K562 (cell line): ENCODE data around the gene TTYH2. TPM values are rescaled to one million over a fixed set of nuclear protein-coding genes. Genes with fewer than 3 reads are reported as not detected.
A peak's percentile ranks its signal among the peaks of the same experiment; 100 is the strongest.

Experiments used
- ARID2 ChIP-seq: fragments of 450-650 bp; IDR thresholded peaks from 2 replicates; pipeline ENCODE4 v1.6.1; 2017; ENCODE audit warnings: antibody characterized with exemption, mild to moderate bottlenecking
- CBFA2T3 ChIP-seq: fragments of 450-650 bp; IDR thresholded peaks from 2 replicates; pipeline ENCODE4 v1.6.1; 2017
- CBX2 ChIP-seq: fragments of 200-600 bp; sonication (generic); IDR thresholded peaks from one replicate; pipeline ENCODE4 v1.6.1; 2012; ENCODE audit warnings: mild to moderate bottlenecking, low read length, inconsistent platforms; ENCODE audit not compliant: insufficient read depth, poor library complexity, severe bottlenecking
- COPS2 ChIP-seq: fragments of 450-650 bp; conservative IDR thresholded peaks from 2 replicates; pipeline ENCODE4 v1.6.1; 2016; ENCODE audit warnings: mild to moderate bottlenecking, moderate library complexity
- DIDO1 ChIP-seq: fragments of 450-650 bp; IDR thresholded peaks from 2 replicates; pipeline ENCODE4 v1.6.1; 2016; ENCODE audit warnings: low read depth, missing biosample characterization, missing genetic modification characterization
- GATAD2A ChIP-seq: fragments of 450-650 bp; IDR thresholded peaks from 2 replicates; pipeline ENCODE4 v1.6.1; 2017
- HOXB6 ChIP-seq: fragments of 250-450 bp; sonication (Bioruptor Pico); IDR thresholded peaks from 2 replicates; pipeline ENCODE4 v1.5.1; 2022; ENCODE audit warnings: mild to moderate bottlenecking, borderline replicate concordance
- NFE2 ChIP-seq: IDR thresholded peaks from 2 replicates; pipeline ENCODE4 v1.6.1; 2014; ENCODE audit warnings: antibody characterized with exemption, low read depth
- NR2C2 ChIP-seq, 2 experiments: fragments of 200-800 bp in 1 of 2; sonication (Bioruptor generic) in 1 of 2; sonication (generic) in 1 of 2; formaldehyde crosslinking in 1 of 2; IDR thresholded peaks; 2 replicates each; pipeline versions ENCODE4 v1.6.1 to v1.8.0; 2016 to 2022; ENCODE audit warnings: mild to moderate bottlenecking in 1 of 2, missing compliant biosample characterization in 1 of 2, missing genetic modification characterization in 1 of 2, missing genetic modification reagents in 1 of 2
- POLR2AphosphoS2 ChIP-seq: IDR thresholded peaks from 2 replicates; pipeline ENCODE4 v1.6.1; 2012; ENCODE audit warnings: low read length, improper control_type of control experiment
- SP2 ChIP-seq: IDR thresholded peaks from 2 replicates; pipeline ENCODE4 v1.6.1; 2011; ENCODE audit warnings: mild to moderate bottlenecking, low read depth, low read length, moderate library complexity; ENCODE audit not compliant: poor library complexity, severe bottlenecking; ENCODE audit errors: extremely low read depth
- TAF1 ChIP-seq: IDR thresholded peaks from 2 replicates; pipeline ENCODE4 v1.6.1; 2011; ENCODE audit warnings: mild to moderate bottlenecking, low read length, moderate library complexity; ENCODE audit not compliant: insufficient read depth, control insufficient read depth, severe bottlenecking; ENCODE audit errors: extremely low read depth
- TEAD4 ChIP-seq, 2 experiments: sonication (generic) in 1 of 2; formaldehyde crosslinking in 1 of 2; IDR thresholded peaks; 2 replicates each; pipeline versions ENCODE4 v1.6.1 to v1.8.0; 2012 to 2022; ENCODE audit warnings: borderline replicate concordance in 1 of 2, inconsistent platforms in 1 of 2, low read length in 1 of 2, mild to moderate bottlenecking in 1 of 2, missing genetic modification reagents in 1 of 2
- ZNF121 ChIP-seq: sonication (generic); formaldehyde crosslinking; conservative IDR thresholded peaks from 2 replicates; pipeline ENCODE4 v1.8.0; 2022; ENCODE audit warnings: missing genetic modification reagents
- ZNF263 ChIP-seq: sonication (generic); formaldehyde crosslinking; IDR thresholded peaks from 2 replicates; pipeline ENCODE4 v1.8.0; 2022; ENCODE audit warnings: mild to moderate bottlenecking, missing genetic modification reagents, borderline replicate concordance
- ZNF324 ChIP-seq: fragments of 250-450 bp; sonication (Bioruptor Pico); IDR thresholded peaks from 2 replicates; pipeline ENCODE4 v1.4.0; 2020; ENCODE audit warnings: mild to moderate bottlenecking
- polyA plus RNA-seq, 8 experiments: library from polyadenylated mRNA; depleted of rRNA in 4 of 8; stranded (reverse) in 5 of 8; unstranded in 3 of 8; fragments of >200 nt; fragmentation: Nextera tagmentation in 2 of 8; fragmentation: Illumina TruSeq in 1 of 8; extraction: Ambion mirVana in 2 of 8; extraction: Trizol in 1 of 8; gene quantifications; 2 replicates each; pipeline versions ENCODE4 v1.2.1 to v1.2.3, GENCODE V29; 2011 to 2014; ENCODE audit warnings: inconsistent platforms in 1 of 8, missing spikeins in 1 of 8
- total RNA-seq, 7 experiments: library from RNA; depleted of rRNA in 6 of 7; stranded (reverse); fragments of >200 nt in 6 of 7; fragmentation: Illumina TruSeq in 2 of 7; extraction: Trizol in 2 of 7; gene quantifications; 2 replicates each; pipeline versions ENCODE4 v1.2.1 to v1.2.3, GENCODE V29; 2011 to 2021; ENCODE audit warnings: low replicate concordance in 1 of 7
- TF ChIP-seq, protein P1 (sequence below): sonication (generic); formaldehyde crosslinking; IDR thresholded peaks from 2 replicates; pipeline ENCODE4 v1.8.0; 2023; ENCODE audit warnings: mild to moderate bottlenecking, missing genetic modification reagents
- TF ChIP-seq, protein P2 (sequence below): fragments of 250-450 bp; sonication (Bioruptor Pico); IDR thresholded peaks from 2 replicates; pipeline ENCODE4 v1.4.0; 2020
- TF ChIP-seq, protein P3 (sequence below): sonication (generic); formaldehyde crosslinking; IDR thresholded peaks from 2 replicates; pipeline ENCODE4 v1.9.0; 2022; ENCODE audit warnings: mild to moderate bottlenecking, missing genetic modification reagents

Gene TTYH2
- total and polyA plus RNA-seq, 9 of the 15 experiments (the other 6 are each of a cell fraction or from before 2014, with no cell fraction given), result 0.03 to 2.0 (median 0.91) TPM

GRCh38 chr17:74307984-74308773 lies 94.8 kb downstream of the TTYH2 start (continued):
- TF ChIP-seq, protein P1, sequence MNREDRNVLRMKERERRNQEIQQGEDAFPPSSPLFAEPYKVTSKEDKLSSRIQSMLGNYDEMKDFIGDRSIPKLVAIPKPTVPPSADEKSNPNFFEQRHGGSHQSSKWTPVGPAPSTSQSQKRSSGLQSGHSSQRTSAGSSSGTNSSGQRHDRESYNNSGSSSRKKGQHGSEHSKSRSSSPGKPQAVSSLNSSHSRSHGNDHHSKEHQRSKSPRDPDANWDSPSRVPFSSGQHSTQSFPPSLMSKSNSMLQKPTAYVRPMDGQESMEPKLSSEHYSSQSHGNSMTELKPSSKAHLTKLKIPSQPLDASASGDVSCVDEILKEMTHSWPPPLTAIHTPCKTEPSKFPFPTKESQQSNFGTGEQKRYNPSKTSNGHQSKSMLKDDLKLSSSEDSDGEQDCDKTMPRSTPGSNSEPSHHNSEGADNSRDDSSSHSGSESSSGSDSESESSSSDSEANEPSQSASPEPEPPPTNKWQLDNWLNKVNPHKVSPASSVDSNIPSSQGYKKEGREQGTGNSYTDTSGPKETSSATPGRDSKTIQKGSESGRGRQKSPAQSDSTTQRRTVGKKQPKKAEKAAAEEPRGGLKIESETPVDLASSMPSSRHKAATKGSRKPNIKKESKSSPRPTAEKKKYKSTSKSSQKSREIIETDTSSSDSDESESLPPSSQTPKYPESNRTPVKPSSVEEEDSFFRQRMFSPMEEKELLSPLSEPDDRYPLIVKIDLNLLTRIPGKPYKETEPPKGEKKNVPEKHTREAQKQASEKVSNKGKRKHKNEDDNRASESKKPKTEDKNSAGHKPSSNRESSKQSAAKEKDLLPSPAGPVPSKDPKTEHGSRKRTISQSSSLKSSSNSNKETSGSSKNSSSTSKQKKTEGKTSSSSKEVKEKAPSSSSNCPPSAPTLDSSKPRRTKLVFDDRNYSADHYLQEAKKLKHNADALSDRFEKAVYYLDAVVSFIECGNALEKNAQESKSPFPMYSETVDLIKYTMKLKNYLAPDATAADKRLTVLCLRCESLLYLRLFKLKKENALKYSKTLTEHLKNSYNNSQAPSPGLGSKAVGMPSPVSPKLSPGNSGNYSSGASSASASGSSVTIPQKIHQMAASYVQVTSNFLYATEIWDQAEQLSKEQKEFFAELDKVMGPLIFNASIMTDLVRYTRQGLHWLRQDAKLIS (CRISPR knock-in tag), result no peak
- TF ChIP-seq HOXB6 (CRISPR knock-in tag) (no peak), ZNF324 (CRISPR knock-in tag) (no peak), NFE2 (no peak), TAF1 (no peak), ZNF263 (CRISPR knock-in tag) (peak; percentile 42; the same call in 1 of the 2 replicates), ARID2 (no peak), CBX2 (no peak), GATAD2A (no peak), DIDO1 (tag) (no peak), POLR2AphosphoS2 (no peak), NR2C2 (CRISPR knock-in tag; IDR thresholded peaks at IDR 0.05) (no peak), NR2C2 (tag; IDR thresholded peaks at IDR 0.05) (no peak), SP2 (no peak), ZNF121 (CRISPR knock-in tag) (peak; percentile 92), TEAD4 (IDR thresholded peaks at IDR 0.05; ENCODE audit: low read length) (0 out of 2 replicates have a peak, but pooled peaks have one; percentile 21), TEAD4 (CRISPR knock-in tag; IDR thresholded peaks at IDR 0.05; ENCODE audit: borderline replicate concordance) (no peak), COPS2 (no peak), CBFA2T3 (peak; percentile 72)
- TF ChIP-seq, protein P2, sequence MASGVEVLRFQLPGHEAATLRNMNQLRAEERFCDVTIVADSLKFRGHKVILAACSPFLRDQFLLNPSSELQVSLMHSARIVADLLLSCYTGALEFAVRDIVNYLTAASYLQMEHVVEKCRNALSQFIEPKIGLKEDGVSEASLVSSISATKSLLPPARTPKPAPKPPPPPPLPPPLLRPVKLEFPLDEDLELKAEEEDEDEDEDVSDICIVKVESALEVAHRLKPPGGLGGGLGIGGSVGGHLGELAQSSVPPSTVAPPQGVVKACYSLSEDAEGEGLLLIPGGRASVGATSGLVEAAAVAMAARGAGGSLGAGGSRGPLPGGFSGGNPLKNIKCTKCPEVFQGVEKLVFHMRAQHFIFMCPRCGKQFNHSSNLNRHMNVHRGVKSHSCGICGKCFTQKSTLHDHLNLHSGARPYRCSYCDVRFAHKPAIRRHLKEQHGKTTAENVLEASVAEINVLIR (CRISPR knock-in tag), result no peak
- TF ChIP-seq, protein P3, sequence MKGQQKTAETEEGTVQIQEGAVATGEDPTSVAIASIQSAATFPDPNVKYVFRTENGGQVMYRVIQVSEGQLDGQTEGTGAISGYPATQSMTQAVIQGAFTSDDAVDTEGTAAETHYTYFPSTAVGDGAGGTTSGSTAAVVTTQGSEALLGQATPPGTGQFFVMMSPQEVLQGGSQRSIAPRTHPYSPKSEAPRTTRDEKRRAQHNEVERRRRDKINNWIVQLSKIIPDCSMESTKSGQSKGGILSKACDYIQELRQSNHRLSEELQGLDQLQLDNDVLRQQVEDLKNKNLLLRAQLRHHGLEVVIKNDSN (CRISPR knock-in tag), result peak; percentile 19; the same call in 1 of the 2 replicates
